ENCODE data around the gene WNT3.
"Not testable (repeated sequence)": the region's sequence is repeated elsewhere in the genome, so short reads cannot be mapped to it uniquely, and the experiment has no call there.

Gene WNT3

DNA sequence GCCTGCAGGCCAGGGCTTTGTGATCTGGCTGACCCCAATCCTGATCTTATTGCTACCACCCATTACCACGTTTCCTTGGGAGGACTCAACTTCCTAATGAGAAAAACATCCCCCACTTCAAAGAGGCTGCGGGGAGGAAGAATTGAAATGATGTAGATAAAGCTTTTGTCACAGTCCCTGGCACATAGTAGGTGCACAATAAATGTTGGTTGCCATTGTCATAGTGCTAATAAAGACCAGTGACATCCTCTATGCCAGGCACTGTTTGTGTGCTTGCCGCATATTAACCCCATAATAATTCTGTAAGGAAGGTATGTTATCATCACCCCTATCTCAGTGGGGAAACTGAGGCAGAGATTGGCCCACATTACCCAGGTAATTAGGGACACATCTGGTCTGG is 22.4 kb downstream of the WNT3 start:
- DNase-seq (ENCODE audit: low read depth): no peak
- no peak overlapping the region for H3K4me3 ChIP-seq (ENCODE audit: control insufficient read depth, low read depth, low read length)
- TF ChIP-seq, protein P1, sequence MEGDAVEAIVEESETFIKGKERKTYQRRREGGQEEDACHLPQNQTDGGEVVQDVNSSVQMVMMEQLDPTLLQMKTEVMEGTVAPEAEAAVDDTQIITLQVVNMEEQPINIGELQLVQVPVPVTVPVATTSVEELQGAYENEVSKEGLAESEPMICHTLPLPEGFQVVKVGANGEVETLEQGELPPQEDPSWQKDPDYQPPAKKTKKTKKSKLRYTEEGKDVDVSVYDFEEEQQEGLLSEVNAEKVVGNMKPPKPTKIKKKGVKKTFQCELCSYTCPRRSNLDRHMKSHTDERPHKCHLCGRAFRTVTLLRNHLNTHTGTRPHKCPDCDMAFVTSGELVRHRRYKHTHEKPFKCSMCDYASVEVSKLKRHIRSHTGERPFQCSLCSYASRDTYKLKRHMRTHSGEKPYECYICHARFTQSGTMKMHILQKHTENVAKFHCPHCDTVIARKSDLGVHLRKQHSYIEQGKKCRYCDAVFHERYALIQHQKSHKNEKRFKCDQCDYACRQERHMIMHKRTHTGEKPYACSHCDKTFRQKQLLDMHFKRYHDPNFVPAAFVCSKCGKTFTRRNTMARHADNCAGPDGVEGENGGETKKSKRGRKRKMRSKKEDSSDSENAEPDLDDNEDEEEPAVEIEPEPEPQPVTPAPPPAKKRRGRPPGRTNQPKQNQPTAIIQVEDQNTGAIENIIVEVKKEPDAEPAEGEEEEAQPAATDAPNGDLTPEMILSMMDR (conservative IDR thresholded peaks at IDR 0.05; ENCODE audit: control insufficient read depth, insufficient read depth, low read depth, low read length): no peak

DNA sequence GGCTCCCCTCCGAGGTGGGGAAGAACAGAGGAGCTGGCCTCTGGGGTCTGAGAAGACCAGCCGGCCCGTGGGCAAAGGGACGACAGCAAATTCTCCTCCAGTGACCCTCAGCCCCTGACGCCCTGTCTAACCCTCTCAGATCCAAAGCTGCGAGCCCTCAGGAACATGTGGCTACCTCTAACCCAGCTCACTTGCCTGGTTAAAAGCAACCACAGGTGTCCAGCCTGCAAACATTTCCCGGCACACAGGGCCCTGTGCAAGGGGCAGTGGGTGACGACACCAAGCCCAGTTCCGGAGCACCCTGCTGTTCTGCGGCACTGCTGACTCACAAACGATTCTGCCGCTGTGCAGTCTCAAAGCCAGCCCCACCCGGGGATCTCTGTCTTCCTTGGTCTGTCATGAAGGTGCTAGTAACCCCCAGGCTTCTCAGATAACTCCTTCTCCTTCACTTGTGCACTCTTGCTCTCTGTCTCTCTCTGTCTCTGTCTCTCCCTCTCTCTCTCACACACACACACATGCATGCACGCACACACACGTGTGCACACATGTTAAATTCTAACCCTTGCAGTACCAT is 23.0 kb downstream of the WNT3 start:
- no peak for DNase-seq (ENCODE audit: low read depth)
- TF ChIP-seq, protein P1 (conservative IDR thresholded peaks at IDR 0.05; ENCODE audit: control insufficient read depth, insufficient read depth, low read depth, low read length): no peak
- no peak overlapping the region for H3K4me3 ChIP-seq (ENCODE audit: control insufficient read depth, low read depth, low read length)

DNA sequence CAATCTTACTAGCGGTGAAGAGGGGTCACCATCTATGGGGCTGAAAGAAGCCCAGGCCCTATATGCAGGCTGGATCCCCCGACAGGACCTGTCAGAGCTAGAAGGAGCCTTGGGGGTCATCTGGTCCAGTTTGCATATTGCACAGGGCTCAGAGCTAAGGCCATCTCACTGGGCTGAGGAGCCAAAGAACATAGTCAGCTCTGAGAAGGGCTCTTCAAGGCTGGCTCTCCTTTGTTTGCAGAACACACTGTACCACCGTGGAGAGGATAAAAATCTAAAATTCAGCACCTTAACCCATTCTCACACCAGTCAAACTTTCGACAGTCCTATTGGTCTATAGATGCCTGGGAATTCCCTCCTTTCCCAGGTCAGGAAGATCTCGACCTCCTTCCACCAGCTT is 24.2 kb downstream of the WNT3 start:
- DNase-seq (ENCODE audit: low read depth): no peak
- H3K4me3 ChIP-seq (ENCODE audit: control insufficient read depth, low read depth, low read length): no peak overlapping the region
- TF ChIP-seq, protein P1 (conservative IDR thresholded peaks at IDR 0.05; ENCODE audit: control insufficient read depth, insufficient read depth, low read depth, low read length): no peak

DNA sequence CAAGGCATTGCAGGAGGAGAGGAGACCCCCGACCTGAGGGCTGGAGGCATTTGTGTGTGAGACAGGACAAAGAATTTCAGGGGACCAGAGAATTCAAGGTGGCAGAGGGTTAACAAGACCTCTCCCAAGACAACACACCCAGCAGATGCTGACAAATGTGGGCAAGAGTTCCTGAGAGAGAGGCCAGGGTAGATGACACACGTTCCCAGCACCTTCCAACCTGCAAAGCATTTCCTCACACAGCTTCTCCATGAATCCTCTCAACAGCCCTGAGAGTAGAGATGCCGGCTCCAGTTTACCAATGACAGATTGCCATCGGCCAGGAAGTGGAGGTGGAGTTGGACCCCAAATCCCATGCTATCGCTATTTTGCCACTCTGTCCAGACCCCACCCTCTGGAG is 25.0 kb downstream of the WNT3 start:
- no peak overlapping the region for H3K4me3 ChIP-seq (ENCODE audit: control insufficient read depth, low read depth, low read length)
- DNase-seq (ENCODE audit: low read depth): no peak

DNA sequence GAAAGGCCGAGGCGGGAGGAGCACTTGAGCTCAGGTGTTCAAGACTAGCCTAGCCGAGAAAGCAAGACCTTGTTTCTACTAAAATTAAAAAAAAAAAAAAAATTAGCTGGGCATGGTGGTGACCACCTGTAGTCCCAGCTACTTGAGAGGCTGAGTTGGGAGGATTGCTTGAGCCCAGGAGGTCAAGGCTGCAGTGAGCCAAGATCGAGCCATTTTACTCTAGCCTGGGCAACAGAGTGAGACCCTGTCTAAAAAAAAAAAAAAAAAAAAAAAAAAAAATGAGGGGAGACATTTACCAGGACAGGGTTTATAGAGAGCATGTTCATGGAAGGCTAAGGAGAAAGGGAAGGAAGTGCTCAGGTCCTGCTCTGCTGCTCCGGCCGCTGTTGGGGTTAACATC is 25.5 kb downstream of the WNT3 start:
- DNase-seq (ENCODE audit: low read depth); H3K4me3 ChIP-seq (ENCODE audit: control insufficient read depth, low read depth, low read length): not testable (repeated sequence)

More for the DNA sequence above, 25.0 kb downstream of the WNT3 start:
- TF ChIP-seq, protein P1 (conservative IDR thresholded peaks at IDR 0.05; ENCODE audit: control insufficient read depth, insufficient read depth, low read depth, low read length): no peak

DNA sequence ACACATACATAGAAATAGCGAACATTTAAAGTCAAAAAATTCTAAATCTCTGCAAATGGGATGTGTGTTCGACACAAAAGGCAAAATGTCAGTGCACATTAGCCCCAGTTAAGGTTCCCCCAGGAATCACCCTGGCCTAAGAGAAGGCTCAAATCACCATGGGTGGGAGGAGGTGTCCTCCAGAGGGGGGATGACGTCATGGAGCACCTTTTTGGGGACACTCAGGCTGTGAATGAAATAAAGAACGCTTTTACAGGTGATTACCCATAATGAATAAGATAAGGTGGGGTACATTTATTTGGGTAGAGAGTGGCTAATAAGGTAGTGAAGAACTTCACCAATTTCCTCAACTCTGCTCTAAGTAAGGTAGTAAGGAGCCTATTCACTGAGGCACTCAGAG is 26.4 kb downstream of the WNT3 start:
- no peak overlapping the region for H3K4me3 ChIP-seq (ENCODE audit: control insufficient read depth, low read depth, low read length)
- DNase-seq (ENCODE audit: low read depth): no peak
- TF ChIP-seq, protein P1 (conservative IDR thresholded peaks at IDR 0.05; ENCODE audit: control insufficient read depth, insufficient read depth, low read depth, low read length): no peak

DNA sequence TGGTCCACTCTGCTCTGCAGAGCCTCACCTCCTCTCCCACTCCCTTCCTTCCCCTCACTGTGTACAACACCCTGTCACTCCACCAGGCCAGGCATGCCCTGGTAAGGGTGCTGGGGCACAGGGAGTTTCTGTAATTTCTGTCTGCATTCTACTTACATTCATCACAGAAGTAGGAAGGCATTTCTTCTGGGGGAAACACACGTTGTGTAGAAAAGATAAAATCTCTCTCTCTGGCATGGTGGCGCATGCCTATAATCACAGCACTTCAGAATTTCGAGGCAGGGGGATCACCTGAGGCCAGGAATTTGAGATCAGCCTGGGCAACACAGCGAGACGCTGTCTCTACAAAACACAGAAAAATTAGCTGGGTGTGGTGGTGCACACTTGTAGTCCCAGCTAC is 27.0 kb downstream of the WNT3 start:
- H3K4me3 ChIP-seq (ENCODE audit: control insufficient read depth, low read depth, low read length): no peak overlapping the region
- TF ChIP-seq, protein P1 (conservative IDR thresholded peaks at IDR 0.05; ENCODE audit: control insufficient read depth, insufficient read depth, low read depth, low read length): no peak
- DNase-seq (ENCODE audit: low read depth): no peak
